ENCODE results near the gene SBF1.

SBF1 gene

DNA sequence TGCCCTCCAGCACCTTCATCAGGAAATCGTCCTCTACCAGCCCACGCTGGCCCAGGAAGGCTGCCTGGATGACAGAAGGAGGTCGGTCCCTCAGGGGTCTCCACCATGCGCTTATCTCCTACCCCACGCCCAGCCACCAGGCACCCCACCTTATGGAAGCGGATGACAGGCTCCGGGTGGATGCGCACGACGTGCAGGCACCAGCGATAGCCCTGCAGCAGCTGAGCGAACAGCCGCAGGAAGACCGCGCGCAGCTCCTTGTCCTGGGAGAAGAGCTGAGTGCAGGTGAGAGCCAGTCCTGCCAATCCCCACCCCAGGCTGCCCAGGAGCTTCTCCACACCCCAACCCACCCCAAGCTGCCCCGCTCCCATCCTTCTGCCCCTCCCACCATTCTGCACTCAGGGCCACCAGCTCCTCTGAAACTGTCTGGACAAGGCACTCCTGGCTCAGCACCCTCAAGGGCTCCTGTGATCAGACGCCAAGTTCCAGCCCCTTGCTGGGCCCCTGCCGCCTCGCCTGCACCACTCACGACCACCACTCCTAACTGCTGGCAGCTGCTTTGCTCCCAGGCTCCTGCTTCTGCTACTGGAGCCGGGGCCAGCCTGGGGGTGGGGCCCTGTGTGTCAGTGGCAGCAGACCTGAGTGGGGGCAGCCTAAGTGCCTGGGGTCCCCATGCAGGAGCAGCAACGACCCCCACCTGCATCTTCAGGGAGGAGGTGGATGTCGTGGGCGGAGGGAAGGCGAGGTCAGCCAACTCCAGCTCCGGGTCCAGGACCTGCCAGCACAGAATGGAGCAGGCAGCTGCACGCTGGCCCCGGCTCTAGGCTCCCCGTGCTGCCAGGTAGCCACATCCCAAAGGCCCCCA is 9.5 kb downstream of the SBF1 start:
- no peak for DNase-seq

DNA sequence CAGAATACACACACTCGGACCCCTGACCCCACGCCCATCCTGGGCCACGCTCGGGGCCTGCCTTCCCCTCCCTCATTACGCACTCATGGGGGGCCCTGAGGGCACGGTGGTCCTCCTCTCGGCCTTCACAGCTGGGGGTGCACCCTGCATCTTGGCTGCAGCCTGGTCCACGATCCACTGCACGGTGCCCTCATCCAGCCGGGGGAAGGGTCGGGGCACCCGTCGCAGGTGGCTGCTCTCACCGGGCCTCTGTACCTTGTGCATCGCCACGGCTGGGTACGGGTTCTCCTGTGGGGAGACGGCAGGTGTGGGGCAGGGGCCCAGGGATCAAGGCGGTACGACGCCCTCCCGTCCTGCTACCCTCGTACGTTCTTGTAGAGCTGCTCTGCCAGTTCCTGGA is 10.4 kb downstream of the SBF1 start:
- no peak for DNase-seq

DNA sequence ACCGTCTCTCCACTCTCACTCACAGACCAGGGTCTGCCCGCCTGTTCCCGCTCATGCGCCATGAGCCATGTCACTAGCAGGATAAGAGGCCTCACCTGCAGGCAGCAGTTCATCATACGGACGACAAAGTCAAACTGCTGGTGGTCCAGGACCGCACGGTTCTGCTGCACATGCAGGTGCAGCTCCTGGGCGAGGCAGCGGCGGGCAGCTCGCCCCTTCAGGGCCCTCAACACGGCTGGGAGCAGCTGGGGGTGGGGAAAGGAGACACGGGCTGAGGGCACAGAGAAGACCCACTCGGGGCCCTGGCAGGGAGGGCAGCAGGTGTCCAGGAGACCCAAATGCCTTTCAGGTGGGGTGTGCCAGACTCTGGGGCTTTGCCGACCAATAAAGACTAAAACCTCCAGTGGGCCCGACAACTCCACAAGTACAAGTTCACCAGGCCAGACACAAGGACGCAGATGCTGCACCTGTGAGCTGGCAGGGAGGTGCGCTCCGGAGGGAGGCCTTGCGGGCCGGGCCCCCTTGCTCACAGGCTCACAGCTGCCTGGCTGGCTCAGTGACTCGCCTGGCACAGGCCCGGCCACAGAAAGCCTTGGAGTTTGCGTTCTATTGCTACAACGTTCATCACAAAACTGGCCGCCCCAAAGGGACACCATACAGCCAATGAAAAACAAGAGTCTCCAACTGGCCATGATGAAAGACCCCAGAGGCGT is 11.5 kb downstream of the SBF1 start:
- DNase-seq: no peak

DNA sequence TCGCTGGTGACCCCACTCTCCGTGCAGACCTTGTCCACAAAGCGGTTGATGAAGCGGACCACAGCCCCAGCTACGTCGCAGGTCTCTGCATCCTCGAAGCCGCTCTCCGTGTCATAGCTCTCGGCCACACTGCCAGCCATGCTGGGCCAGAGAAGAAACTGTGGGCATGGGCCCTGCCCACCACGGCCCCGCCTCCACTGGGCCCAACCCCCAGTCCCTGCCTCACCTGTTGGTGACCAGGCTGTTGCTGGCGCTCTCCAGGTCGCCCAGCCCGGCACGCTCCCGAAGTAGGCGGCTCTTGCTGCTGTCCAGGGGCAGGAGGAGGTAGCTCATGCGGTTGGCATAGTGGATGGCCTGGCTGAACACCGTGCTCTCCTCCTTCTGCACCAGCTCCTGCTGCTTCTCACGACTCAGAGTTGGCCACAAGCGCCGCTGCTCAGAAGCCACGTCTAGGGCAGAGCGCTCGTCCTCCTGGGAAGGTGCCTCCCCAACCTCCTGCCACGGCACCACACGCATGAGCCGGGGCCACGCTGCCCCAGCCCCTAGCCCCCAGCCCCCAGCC is 12.8 kb downstream of the SBF1 start:
- no peak for DNase-seq

DNA sequence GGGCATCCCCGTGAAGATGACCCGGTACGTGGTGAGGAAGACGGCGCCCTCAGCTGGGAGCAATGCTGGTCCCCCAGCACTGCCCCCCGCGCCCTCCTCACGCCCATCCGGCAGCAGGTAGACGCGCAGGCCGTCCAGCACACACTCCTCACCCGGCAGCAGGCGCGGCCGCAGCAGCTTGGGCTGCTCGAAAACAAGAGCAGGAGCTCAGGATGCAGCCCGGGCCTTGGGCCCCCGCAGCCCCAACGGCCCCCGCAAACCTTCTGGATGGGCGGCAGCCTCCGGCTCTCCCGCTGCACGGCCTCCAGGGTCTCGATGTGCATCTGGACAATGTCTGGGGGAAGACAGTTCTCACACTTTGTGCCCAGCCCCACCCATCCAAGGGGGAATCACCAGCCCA is 13.3 kb downstream of the SBF1 start:
- DNase-seq: no peak

DNA sequence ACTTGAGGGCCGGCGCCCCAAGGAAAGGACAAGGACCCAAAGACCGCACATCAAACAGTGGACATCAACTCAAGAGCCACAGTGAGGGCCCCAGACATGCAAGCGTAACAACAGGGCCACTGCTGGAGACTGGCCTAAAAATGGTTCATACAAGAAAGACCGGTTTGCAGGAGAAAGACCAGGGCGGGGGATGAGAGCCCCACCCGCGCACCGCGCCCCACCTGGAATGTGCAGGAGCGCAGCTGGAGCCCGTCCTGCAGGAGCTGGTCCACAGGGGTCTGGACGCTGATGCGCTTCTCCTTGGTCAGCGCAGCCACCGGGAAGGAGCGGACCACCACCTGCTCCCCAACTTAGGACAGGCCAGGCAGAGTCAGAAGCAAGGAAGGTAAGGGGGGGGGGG is 13.9 kb downstream of the SBF1 start:
- DNase-seq: no peak

DNA sequence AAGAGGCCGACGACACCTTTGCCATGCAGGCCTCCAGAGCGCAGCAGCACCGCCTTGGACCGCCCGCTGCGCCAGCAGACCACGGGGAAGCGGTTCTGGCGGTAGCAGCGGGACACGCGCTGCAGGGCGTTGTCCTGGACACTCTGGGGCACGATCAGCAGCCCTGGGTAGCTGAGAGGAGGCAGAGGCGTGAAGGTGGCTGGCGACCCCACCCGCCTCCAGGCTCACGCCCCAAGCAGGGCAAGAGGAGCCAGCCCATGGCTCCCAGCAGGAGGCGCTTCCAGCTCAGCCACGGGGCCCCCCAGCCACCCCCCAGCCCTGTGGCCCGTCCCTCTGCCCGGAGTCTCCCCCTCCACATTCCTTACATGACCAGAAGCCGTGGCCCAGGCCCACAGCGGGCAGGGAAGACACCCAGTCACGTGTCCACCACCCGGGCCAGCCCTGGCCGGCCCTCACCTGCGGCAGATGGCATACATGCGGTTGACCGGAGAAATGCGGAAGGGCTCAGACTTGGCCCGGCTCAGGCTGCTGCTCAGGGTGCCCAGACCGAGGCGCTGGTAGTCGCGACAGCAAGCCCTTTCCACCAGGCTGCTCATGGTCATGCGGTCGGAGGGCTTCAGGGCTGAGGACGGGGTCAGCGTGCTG is 15.2 kb downstream of the SBF1 start:
- no peak for DNase-seq

DNA sequence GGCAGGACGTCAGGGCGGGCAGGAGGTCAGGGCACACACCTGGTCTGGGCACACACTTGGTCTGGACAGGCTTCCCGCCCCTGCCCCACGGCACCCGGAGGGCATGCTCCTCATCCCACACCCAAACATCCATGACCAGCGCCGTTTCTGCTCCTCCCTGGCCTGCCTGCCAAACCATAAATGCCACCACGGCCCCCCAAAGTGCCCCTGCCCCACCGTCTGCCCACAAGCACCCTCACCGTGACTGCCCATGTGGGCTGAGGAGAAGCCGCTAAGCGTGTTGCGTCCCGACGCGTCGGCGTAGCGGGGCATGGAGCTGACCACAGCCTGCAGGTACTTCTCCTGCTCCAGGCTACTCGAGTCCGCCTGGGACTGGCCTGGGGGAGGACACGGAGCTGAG is 15.8 kb downstream of the SBF1 start:
- DNase-seq: no peak

DNA sequence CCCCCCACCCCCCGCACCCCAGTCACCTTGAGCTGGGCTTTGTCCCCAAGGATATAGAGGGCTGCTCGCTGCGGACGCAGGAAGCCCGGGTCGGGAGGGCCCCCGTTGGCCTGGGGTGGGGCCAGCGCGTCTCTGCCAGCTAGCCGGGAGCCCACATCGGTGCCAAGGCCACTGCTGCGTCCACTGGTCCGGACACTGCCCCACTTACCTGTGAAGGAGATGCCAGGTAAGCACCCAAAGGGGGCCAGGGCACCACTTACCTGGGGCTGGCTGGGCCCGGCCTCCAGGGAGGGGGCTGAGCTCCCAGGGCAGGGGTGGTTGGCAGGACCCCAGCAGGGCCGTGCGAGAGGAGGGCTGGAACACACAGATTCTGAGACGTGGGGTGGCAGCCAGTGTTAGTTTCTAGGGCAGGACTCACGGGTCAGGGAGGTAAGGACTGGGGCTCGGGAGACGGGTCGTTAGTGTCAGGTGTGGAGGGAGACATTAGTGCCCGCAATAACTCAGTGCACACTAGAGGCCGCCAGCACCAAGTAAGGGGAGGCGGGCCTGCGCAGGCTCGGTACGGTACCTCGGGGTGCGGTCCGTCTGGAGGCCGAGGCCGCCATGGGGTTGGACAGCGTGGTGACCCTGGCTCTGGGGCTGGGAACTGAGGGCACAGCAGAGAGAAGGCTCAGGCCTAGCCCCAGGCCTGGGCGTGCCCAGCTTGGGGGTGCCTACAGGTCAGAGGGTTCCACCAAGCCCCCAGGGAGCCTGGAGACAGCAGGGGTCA is 18.2 kb downstream of the SBF1 start:
- no peak for DNase-seq

DNA sequence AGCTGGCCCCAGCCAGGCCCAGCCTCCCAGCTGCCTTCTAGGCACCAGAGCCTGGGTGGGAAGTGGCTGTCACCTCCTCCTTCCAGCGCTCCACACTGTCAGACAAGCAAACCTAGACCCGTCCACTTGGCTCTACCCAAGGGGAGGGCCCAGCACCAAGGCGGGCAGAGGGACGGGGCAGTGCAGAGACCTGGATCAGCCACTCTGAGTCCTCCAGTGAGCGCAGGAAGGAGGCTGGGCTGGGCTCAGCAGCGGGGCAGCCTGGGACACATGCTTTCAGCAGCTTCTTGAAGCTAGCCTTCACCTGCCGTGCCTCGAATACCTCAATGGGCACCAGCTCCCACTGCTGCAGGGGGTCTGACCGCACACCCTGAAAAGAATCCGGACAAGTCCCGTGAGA is 18.8 kb downstream of the SBF1 start:
- DNase-seq: no peak

DNA sequence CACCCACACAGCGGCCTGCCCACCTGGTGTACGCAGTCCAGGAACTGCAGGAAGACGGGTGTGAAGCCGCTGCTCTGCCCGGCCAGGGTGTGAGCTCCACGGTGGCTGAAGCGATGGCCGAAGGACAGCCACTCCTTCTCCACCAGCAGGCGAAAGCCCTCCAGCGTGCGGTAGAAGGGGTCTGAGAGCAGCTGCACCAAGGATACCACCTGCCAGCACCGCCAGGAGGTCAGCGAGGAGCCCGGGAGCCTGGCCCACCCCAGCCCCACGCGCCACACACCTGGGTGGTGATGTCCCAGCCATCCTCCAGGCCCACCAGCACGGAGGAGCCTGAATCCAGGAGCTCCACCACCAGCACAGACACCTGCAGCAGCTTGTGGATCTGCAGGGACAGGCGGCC is 19.6 kb downstream of the SBF1 start:
- no peak for DNase-seq

DNA sequence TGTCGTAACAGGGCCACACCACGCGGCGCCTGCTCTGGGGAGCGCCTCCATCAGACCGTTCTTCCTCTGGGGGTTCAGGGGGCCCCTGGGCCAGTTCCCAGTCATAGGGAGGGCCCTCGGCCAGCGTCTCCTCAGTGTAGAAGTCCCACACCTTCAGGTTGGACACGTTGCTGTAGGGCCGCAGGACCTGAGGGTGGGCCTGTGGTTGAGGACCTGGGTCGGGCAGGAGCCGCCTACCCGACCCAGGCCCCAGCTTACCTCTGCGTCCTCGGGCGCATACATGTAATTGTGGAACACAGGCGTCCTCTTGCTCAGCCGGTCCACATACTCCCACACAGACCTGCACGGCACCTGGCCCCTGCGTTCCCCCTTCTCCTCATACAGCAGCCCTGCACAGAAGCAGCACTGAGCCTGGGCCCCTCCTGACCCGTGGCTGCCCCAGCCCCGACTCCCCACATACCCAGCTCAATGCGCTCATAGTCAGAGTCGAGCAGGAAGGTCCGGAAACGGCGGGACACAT is 20.2 kb downstream of the SBF1 start:
- no peak for DNase-seq

DNA sequence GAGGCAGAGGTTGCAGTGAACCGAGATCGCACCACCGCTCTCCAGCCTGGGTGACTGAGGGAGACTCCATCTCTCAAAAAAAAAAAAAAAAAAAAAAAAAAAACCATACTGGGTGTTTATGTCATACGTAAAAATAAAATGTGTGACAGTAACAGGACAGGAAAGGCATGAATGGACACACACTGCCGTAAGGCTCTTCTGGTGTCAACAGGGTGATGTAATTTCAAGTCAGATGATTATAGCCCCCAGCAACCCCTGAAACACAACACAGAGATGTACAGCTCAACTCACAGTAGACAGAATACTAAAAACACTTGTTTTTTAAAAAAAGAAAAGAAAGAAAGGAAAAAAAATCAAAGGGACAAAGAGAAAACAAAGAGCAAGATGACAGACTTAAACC is 22.2 kb downstream of the SBF1 start:
- DNase-seq: no peak

DNA sequence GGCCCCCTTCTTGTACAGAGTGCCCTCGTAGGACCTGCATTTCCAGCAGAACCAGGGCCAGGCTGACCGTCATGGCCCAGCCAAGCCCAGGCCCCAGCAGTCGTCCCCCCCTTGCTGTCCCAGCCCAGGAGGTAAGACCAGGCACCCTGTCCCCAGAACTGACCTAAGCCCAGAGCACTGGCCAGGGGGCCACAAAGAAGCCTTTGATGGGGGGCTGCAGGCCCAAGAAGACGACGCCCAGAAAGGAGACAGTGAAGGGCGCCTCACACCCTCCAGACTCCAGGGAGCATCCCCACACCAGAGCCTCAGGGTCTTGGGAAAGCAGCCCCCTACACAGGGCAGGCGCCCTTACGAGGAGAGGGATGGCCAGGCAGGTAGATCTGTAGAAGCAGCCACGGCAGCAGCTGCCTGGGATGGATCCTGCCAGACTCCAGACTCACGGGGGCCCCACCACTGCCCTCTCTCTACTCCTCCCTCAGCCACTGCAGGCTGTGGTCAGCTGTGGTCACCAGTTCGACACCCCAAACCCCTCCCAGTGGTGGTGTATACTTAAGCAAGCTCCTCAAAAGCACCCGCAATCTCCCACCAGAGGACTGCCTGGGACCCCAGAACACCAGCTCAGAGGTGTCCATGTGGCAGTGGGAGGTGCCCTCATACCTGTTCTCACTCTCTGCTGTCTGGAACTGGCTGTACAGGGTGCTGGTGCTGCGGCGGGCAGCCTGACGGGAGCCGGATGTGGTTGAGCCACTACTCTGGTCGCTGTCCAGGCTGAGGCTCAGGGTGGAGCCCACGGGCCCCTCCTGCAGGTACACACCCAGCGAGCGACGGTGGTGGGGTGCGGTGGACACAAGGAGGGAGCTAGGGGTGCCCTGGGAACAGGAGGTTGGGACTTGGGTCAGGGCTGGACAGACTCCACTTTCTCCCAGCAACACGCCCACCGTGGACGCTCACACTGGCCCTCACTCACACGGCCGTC is 27.0 kb downstream of the SBF1 start:
- DNase-seq: no peak

DNA sequence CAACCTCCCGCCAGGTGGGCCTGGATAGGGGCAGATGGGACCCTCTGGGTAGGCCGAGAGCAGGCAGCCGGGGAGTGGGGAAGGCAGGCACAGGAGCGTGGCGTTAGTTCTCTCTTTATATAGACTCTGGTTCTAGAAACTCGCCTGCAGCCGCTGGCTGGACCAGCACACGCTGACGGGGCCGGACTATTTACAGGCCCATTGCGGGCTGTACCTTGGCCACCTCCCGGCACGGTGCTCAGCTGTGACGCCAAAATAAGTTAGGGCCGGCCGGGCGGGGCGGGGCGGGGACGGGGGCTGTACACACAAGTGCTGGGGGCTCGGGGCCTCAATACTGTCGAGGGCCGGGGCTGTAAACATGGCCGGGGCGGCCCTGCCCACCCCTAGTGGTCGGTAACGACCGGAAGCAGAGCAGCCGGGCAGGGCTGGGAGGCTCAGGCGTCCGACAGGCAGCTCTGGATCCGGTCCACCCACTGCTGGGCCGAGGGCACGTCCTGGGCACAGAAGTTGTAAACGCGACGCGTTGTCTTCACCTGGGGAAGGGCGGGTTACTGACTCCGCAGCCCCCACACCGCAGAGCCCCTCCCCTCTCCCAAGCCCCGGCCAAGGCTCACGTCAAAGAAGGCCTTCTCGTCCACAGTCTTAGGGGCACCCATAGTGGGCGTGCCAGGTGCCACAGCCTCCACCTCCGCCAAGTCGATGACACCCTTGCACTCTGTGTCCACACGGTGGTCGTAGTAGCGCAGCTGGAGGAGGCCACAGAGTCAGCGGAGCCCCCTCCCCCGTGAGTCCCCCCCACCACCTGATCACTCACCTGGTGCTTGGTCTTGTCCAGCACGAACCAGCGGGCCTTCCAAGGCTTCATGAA is 27.9 kb downstream of the SBF1 start:
- no peak for DNase-seq

DNA sequence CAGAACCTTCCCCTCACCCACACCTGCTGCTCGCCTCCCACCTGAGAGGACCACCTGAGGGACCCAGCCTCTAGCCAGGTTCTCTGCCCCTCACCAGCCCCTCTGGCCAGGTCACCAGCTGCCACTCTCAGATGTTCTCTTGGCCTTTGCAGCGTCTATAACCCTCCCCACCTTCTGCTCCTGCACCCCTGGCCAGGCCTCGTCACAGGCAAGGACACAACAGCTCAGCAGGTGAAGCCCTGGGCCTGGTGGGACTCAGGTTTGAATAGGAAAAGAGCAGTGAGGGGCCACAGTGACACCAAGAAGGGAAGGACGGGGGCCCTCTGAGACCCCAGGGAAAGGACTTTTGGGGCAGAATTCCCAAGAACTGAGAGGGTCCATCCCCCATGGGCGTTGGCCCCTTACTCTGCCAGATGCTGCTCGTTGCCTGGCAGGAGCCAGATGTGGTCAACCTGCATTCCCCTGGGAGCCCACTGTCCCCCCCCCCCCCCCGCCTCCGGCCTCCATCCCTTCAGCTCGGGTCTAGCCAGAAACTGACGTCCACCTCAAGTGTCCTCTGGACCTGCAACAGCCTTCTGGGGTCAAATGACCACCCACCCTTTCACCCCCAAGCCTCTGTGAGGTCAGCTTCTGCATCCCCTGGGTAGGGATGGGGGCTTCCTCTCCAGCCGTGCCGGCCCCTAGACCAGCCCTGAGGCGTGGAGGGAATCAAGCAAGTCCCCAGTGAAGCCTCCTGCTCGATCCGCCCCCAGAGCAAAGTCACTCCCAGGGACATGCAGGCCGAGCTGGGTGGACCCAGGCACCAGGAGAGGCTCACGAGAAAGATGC is 28.7 kb downstream of the SBF1 start:
- DNase-seq: no peak

DNA sequence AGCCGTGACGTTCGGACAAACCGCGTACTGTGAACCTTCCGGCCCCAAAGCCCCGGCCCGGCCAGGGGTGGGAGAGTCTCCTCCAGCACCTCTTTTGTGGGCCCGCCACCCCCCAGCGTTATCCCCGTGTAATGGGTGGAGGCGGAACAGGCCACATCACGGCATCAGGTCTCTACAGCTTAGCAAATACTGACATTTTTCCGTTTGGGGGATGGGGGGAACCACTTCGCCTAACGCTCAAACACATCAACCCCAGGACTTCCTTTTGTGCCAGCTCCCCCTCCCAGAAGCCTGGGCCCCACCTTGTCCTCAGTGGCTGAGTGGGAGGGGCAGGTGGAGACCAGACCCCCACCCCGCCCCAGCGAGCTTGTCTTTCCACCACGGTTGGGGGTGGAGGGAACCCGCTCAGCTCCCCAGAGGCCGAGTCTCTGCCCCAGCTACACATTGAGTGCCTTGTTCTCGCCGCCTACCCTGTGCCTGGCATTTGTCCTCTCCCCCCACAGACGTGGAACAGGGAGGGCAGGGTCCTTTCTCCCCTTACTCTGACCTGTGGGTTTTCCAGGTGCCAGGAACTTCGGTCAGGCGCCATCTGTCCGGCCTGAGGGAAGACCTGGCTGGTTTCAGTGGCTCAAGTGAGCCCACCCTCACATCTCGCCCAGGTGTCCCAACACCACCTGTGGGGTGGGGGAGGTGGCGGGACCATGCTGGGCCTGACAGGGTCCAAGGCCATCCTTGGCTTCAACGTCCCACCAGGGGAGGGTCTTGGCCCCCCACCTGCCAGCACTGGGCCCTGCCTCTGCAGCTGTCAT is 29.6 kb downstream of the SBF1 start:
- DNase-seq: no peak

DNA sequence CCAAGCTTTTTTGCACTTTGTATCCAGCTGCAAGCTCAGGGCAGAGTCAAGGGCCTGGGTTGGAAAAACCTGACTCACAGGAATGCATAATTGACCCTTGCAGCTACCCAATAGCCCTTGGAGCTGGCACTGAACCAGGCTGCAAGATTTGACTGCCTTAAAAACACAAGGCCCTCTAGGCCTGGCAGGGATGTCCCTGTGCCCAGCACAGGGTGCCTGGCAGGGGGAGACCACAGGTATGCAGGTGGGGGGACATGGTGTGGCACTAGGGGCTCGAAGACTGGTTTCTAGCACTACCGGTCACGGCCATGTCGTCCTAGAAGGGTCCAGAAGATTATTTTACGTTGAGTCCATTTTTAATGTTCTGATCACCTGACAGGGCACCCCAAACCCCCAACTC is 30.2 kb downstream of the SBF1 start:
- DNase-seq: no peak

All from NCI-H526 treated with DMSO at 0.1 percent for 48 hours (cell line).